Midbrain (tissue), 1 donor: ENCODE data around the gene SLFN5.
"Not testable (repeated sequence)": the region's sequence is repeated elsewhere in the genome, so short reads cannot be mapped to it uniquely, and the experiment has no call there.

Experiments
- DNase-seq: peaks from one replicate; lab custom pipeline; 2025; lab: John Stamatoyannopoulos, UW

The SLFN5 gene

GRCh38 chr17:35242805-35243560 is at the start of gene SLFN5:
TSS of gene SLFN5 (plus strand) at chr17:35243072. CDS start at chr17:35258691, 15,619 bp downstream.
- DNase-seq, result peak; percentile 86

- not testable (repeated sequence) for DNase-seq
Measured at GRCh38 chr17:35194001-35194400, 48.9 kb upstream of the SLFN5 start, which contains the start of gene SLC35G3. TSS of gene SLC35G3 (minus strand) at chr17:35194393. CDS start at chr17:35194307, 86 bp downstream.

DNA sequence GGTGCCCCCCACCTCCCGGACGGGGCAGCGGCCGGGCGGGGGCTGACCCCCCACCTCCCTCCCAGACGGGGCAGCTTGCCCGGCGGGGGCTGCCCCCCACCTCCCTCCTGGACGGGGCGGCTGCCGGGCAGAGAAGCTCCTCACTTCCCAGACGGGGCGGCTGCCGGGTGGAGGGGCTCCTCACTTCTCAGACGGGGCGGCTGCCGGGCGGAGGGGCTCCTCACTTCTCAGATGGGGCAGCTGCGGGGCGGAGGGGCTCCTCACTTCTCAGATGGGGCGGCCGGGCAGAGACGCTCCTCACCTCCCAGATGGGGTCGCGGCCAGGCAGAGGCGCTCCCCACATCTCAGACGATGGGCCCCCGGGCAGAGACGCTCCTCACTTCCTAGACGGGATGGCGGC is 47.8 kb upstream of the SLFN5 start:
- DNase-seq, result not testable (repeated sequence)

- DNase-seq, result not testable (repeated sequence)
Measured at GRCh38 chr17:35202582-35202981, 40.3 kb upstream of the SLFN5 start.

GRCh38 chr17:35210741-35211140 is 32.1 kb upstream of the SLFN5 start:
- no peak for DNase-seq

DNA sequence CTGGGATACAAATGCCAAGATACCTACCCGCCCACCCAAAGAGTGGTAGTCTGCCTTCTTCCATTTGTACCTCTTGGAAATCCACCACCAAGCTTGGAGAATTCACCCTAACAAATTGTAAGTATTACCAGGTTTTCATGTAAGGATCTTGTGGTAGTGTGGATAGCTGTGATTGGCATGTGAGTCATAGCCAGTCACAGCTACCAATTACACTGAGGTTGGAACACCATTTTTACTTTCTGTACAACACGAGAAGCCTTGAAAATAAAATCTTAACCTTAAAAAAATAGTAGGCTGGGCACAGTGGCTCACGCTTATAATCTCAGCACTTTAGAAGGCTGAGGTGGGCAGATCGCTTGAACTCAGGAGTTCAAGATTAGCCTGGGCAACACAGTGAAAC is 30.2 kb upstream of the SLFN5 start:
- no peak for DNase-seq

GRCh38 chr17:35213412-35213940 is 29.4 kb upstream of the SLFN5 start:
- DNase-seq, result no peak

GRCh38 chr17:35214192-35214591 is 28.7 kb upstream of the SLFN5 start:
- DNase-seq, result no peak

DNA sequence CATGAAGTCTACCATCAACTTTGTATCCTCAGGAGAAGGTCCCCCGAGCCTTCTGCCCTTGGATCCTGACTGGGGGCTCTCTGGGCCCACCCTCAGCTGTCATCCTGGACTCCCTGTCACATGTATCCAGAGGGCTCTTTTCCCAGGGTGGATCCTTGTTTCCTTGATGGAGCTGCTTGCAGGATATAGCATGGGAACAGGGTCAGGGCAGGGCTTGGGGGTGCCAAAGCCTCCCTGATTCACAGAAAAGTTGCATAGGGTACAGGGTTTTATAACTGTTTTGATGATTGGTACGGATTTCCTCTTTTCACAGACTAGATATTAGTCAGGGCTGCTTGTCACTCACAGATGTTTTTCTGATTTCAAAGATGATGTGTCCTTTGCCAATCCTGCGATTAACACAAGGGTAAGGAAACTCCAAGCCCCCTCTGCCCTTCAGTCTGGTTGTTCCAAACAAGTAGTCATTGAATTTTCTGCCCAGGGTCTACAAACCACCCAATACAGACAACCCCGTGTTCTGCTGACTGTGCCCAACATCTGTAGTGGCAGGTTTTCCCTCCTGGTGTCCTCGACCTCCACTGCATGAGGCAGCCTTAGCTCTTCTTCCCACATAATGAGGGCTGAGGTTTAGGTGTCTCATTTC is 28.1 kb upstream of the SLFN5 start:
- DNase-seq, result no peak

DNA sequence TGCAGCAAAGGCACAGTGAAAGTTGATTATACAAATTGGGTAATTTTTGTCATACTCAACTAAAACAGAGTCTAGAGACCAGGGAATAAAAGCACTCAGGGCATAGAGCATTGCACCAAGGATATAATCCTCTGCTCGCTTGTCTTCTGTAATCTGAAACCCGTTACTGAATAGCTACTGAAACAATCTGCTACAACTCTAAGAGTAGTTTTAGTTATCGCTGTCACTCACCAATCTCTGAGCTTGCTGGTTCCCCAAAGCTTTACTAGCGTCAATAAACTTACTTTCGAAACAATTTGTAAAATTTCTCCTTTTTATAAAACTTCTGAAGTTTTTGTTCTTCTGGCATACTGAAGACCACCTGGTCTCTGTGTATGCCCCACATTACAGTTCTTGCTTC is 25.8 kb upstream of the SLFN5 start:
- no peak for DNase-seq

- DNase-seq, result no peak
Measured at GRCh38 chr17:35218915-35219314, 24.0 kb upstream of the SLFN5 start.

DNA sequence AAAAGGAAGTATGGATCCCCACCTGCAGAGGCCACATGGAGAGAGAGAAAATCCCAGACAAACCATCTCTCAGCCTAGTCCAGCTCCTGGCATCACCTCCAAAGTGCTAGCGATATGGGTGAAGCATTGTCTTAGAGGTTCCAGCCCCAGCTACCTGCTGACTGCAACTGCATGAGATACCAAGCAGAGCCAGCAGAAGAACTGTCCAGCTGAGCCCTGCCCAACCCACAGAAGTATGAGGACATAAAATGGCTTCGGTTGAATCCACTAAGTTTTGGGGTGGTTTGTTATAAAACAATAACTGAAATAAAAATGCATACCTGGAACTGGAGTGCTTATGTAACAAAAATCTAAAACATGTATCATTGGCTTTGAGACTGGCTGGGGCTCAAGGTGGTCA is 20.4 kb upstream of the SLFN5 start:
- DNase-seq, result no peak

DNA sequence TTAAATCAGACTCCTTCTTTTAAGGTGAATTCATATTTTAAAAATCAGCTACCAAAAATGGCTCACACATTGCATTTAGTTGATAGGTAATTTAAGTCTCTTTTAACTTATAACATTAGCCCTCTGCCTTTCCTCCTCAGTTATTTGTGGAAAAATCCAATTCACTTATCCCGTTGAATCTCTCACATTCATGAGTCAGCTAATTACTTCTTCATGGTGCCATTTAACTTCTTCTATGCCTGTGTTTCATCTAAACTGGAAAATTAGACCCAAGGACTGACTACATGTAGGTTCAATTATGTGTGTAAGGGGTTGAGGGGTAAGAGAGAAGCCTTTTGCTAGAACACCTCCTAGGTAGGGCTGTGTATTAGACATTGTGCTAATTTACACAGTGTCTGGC is 18.4 kb upstream of the SLFN5 start:
- no peak for DNase-seq

DNA sequence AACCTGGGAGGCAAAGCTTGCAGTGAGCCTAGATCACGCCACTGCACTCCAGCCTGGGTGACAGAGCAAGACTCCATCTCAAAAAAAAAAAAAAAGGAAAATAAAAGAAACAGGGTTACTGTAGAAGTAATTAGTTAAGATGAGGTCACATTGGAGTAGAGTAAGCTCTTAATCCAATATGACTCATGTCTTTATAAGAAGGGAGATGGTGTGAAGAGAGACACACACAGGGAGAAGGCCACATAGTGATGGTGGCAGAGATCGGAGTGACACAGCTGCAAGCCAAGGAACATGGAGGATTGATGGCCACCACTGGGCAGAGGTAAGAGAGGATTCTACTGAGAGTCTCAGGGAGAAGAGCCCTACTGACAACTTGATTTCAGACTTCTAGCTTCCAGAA is 15.3 kb upstream of the SLFN5 start:
- DNase-seq, result no peak

DNA sequence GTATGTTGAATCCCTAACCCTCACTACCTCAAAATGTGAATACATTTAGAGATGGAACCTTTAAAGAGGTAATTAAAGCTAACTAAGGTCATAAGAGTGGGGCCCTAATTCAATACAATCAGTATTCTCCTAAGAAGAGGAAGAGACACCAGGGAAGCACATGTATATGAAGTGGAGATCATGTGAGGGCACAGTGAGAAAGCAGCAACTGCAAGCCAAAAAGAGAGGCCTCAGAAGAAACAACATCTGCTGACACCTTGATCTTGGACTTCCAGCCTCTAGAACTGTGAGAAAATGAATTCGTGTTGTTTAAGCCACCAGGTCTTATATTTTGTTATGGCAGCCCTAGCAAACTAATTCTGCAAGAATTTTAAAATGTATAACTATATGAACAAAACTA is 13.2 kb upstream of the SLFN5 start:
- DNase-seq, result no peak

DNA sequence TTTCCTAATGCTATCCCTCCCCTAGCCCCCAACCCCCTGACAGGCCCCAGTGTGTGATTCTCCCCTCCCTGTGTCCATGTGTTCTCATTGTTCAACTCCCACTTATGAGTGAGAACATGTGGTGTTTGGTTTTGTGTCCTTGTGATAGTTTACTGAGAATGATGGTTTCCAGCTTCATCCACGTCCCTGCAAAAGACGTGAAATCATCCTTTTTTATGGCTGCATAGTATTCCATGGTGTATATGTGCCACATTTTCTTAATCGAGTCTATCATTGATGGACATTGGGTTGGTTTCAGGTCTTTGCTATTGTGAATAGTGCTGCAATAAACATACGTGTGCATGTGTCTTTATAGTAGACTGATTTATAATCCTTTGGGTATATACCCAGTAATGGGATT is 8.6 kb upstream of the SLFN5 start:
- not testable (repeated sequence) for DNase-seq

DNA sequence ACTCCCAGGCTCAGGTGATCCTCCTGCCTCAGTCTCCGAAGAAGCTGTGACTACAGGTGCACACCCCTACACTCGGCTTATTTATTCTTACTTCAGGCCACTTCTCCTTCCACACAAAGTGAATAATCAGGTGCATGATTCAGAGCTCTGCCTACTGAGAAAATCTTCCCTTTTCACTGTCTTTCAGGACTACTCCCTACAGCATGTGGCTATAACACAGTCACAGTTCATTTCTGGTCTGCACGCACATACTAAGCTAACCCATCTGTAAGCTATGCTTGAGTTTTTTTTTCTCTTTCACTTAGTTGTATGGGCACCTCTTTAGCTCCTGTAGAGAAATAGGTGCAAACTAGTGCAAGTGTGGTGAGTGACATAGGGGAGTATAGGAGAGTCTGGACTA is 7.6 kb upstream of the SLFN5 start:
- no peak for DNase-seq

- no peak for DNase-seq
Measured at GRCh38 chr17:35235917-35236316, 7.0 kb upstream of the SLFN5 start.

- no peak for DNase-seq
Measured at GRCh38 chr17:35236821-35237220, 6.1 kb upstream of the SLFN5 start.

DNA sequence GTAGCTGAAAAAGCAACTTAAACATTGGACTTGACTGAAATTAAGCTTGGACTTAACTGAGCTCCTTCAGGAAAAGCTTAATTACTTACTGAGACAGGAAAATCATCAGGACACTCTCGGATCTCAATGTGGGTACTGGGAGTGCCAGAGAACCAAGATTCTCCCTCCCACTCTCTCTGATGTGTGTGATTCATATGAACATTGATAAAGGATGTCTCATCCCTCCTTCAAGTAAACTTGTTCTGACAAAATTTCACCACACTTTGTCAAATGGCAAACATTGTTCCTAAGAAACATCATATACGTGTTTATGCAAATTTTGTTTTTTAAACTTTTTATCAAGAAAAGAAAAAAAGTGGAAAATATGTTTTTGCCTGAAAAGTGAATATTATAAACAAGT is 4.1 kb upstream of the SLFN5 start:
- DNase-seq, result no peak

DNA sequence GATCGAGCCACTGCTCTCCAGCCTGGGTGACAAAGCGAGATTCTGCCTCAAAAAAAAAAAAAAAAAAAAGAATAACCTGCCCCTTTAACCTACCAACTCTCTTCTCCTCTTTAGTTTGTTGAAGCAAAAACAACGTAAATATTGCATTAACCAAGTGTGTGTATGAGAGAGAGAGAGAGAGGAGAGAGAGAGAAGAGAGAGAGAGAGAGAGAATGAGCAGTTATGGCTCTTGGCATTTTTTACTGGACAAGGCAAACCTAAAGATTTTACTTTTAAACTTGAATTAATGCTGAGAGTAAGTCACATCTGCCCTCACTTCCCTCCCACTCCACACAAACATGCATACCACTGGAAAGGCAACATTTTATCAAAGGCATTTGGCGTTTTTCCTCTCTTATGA is 3.0 kb upstream of the SLFN5 start:
- DNase-seq, result no peak

DNA sequence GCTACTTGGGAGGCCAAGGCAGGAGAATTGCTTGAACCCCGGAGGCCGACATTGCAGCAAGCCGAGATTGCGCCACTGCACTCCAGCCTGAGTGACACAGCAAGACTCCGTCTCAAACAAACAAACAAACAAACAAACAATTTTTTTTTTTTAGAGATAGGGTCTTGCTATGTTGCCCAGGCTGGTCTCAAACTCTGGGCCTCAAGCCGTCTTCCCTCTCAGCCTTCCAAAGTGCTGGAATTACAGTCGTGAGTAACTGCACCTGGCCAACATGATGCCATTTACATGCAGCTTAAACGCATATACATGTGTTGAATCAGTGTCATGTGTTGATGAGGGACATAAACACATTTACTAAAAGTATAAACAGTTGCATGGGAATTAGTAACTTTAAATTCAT is 2.0 kb upstream of the SLFN5 start:
- DNase-seq, result no peak

DNA sequence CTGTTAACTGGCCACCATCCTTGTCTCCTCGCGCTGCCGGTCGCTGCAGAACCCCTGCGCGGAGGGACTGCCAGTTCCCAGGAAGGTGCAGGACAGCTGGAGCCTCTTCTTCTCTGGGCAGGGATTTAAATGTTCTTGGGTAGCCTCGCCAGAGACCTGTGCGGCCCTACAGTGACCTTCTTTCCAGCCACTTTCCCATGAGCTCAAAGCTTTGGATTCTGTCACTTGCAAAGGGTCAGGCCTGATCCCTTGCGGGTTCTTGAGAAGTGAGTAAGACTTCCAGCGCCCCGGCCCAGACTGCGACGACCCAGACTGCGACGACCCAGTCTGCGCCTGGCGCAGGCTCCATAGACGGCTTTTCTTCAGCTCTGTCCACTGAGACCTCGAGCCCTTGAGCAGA is 1.4 kb upstream of the SLFN5 start:
- DNase-seq, result no peak
